HG03442 (cell line): Measurements from ENCODE around the gene ADCY9.

Experiments
- ATAC-seq: cut with Tn5 transposase; IDR thresholded peaks from one replicate; pipeline ENCODE4 v1.9.1; 2021; ENCODE audit warnings: mild to moderate bottlenecking, moderate library complexity; ENCODE audit not compliant: unreplicated experiment

Gene ADCY9

GRCh38 chr16:4006397-4006999 lies 109.7 kb downstream of the ADCY9 start:
- no peak for ATAC-seq

- no peak for ATAC-seq
Measured at GRCh38 chr16:4005731-4006130, 110.5 kb downstream of the ADCY9 start.

- ATAC-seq, result no peak
Measured at GRCh38 chr16:4005281-4005680, 111.0 kb downstream of the ADCY9 start.

- ATAC-seq, result no peak
Measured at GRCh38 chr16:4004206-4004605, 112.0 kb downstream of the ADCY9 start.

- ATAC-seq, result no peak
Measured at GRCh38 chr16:4003576-4003975, 112.7 kb downstream of the ADCY9 start.

GRCh38 chr16:4003166-4003565 lies 113.1 kb downstream of the ADCY9 start:
- ATAC-seq, result no peak

GRCh38 chr16:4002121-4002520 lies 114.1 kb downstream of the ADCY9 start:
- ATAC-seq, result no peak

- no peak for ATAC-seq
Measured at GRCh38 chr16:3999479-4000325, 116.5 kb downstream of the ADCY9 start.

GRCh38 chr16:3998793-3999478 lies 117.3 kb downstream of the ADCY9 start:
- ATAC-seq, result no peak

GRCh38 chr16:3997231-3997841 lies 118.9 kb downstream of the ADCY9 start:
- ATAC-seq, result no peak

- no peak for ATAC-seq
Measured at GRCh38 chr16:3995001-3995400, 121.2 kb downstream of the ADCY9 start.

- no peak for ATAC-seq
Measured at GRCh38 chr16:3993052-3993785, 123.0 kb downstream of the ADCY9 start.

- ATAC-seq, result no peak
Measured at GRCh38 chr16:3992297-3993051, 123.8 kb downstream of the ADCY9 start.

- no peak for ATAC-seq
Measured at GRCh38 chr16:3988824-3989223, 127.4 kb downstream of the ADCY9 start.

- ATAC-seq, result no peak
Measured at GRCh38 chr16:3988011-3988410, 128.2 kb downstream of the ADCY9 start.

- no peak for ATAC-seq
Measured at GRCh38 chr16:3987231-3987630, 129.0 kb downstream of the ADCY9 start.

GRCh38 chr16:3986235-3986544 lies 130.1 kb downstream of the ADCY9 start:
- no peak for ATAC-seq

- ATAC-seq, result no peak
Measured at GRCh38 chr16:3984111-3985060, 131.9 kb downstream of the ADCY9 start.

- ATAC-seq, result no peak
Measured at GRCh38 chr16:3983081-3983520, 133.1 kb downstream of the ADCY9 start.
